GM19240 (cell line): ENCODE results near the gene CLCF1.

Source experiments
- DNase-seq: peaks from one replicate; pipeline ENCODE4 v3.0.0; 2011; ENCODE audit warnings: low spot score; ENCODE audit not compliant: insufficient read length

The CLCF1 gene

DNA sequence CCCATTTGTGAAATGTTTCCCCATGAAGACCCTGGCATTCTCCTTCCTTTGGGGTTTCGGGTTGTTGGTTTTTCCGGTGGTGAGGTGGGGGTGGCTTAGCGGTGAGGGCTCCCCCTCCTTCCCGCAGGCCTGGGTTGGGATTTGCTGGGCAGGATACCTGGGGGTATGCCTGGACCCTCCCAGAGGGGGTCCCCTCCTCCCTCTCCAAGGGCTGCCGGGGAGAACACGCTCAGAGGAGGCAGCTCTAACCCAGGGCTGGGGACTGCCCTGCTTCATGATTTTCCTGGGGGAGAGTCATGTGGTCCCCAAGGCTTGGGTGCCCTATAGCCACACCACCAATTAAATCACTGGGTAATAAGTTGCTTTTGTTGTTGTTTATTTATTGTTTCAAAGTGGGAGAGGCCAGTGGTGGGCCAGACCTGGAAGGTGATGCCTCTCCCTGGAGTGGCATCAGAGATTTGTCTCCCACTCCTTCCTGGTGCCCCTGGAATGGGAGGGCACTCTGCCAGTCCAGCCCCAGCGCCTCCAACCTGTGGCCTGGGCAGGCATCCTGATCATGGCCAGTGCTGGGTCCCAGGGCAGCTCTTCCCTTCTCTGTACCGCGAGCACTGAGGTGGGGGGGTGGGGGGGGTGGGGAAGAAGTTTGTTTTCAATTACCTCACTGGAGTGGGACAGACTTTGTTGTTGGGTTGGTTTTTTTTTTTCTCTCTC lies 1.3 kb upstream of the CLCF1 start:
- DNase-seq: no peak

DNA sequence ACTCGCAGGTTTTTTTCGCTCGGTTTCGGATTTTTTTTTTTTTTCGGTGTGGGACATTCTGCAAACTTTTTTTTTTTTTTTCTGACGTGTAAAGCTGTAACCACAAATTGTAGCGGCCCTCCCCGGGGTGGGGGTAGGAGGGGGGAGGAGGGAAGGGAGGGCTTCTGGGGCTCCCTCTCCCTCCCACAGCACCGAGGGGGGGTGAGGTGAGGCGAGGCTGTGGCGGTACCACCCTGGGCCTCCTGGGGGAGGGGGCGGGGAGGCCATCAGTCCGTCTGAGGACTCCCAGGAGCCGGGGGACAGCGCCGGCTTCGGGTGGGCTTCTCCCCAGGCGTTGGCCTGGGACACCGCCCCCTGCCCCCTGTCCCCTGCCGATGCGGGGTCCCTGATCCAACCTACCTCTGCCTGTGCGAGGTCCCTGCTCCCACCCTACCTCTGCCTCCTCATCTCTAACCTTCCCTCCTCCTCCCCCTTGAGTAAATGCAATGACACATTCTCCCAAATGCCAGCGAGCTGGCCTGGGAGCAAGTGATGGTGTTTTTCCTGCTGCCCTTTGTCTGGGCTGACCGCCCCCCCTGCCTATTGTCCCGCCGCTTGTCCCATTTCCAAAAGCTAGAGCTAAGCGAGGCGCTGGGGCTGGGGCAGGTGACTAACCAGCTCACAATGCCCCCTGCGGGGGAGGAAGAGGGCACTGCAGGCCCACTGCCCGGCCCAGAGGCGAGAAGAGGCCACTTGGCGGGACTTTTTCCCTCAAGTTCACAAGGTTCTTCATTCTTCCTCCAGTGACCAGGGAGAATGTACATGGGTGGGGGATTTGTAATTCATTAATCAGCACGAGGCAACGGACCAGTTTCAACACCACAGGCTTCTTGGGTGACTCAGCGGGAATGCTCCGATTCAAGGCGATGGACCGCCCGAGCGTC lies 511 bp upstream of the CLCF1 start:
- no peak for DNase-seq

GRCh38 chr11:67372321-67372992 lies 941 bp downstream of the CLCF1 start:
- no peak for DNase-seq

DNA sequence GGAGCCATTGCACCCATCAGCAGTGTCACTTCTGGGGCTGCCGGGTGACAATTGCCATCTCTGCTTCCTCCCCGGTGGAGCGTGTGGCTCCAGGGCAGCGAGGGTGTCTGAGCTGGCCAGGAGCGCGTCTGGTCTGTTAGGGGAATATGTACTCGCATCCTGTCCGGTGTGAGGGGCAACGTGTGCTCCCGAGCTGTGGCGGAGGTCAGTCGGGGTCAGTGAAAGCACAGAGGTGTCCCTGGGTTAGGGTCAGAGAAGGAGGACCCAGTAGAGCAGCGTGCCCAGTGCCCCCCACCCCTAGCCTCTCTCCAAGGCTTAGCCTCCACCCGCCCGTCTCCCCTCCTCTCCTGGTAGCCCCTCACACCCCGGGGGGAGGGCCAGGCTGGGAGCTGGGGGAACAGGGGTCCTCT lies 1.5 kb downstream of the CLCF1 start:
- no peak for DNase-seq

GRCh38 chr11:67371189-67371910 lies 2.0 kb downstream of the CLCF1 start:
- no peak for DNase-seq

- DNase-seq: no peak
Measured at GRCh38 chr11:67370351-67371076, 2.9 kb downstream of the CLCF1 start.

GRCh38 chr11:67369801-67370284 lies 3.6 kb downstream of the CLCF1 start:
- DNase-seq: no peak

DNA sequence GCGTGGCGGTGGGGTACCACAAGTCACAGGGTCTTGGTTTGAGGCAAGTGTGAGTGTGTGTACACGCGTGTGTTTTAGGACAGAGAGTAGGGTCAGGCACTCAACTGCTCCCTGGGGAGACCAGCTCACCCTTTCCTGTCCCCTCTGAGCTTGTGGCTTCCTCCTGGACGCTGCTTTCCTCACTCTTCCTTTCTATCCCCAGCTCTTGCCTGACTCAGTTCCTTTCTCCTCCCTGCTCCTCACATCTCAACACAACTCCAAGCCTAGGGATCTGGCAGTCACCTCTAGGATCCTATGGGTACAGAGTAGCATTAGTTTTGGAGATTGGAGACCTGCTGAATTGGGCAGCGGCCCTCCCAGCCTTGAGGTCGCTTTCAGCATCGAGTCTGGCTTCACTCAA lies 4.1 kb downstream of the CLCF1 start:
- DNase-seq: no peak

- DNase-seq: no peak
Measured at GRCh38 chr11:67368621-67369020, 4.8 kb downstream of the CLCF1 start.

DNA sequence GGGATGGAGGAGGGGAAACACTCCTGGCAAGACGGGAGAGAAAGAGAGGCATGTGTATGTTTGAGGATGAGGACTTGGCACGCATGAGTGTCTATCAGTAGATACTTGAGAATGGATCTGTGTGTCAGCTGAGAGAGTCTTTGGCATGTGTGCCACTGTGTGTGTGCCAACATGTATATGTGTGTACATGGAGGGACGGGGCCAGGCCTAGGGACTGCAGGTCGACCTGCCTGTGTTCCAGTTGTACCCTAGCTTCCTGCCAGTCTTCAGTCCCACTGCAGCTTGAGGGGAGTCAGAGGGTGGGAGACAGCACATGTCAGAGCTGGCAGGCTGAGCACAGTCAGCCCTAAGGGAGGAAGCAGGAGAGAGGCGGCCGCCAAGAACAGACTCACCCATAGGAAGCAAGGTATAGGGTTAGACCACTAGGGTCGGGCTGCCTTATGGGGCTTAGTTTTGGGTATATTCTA lies 5.6 kb downstream of the CLCF1 start:
- no peak for DNase-seq

DNA sequence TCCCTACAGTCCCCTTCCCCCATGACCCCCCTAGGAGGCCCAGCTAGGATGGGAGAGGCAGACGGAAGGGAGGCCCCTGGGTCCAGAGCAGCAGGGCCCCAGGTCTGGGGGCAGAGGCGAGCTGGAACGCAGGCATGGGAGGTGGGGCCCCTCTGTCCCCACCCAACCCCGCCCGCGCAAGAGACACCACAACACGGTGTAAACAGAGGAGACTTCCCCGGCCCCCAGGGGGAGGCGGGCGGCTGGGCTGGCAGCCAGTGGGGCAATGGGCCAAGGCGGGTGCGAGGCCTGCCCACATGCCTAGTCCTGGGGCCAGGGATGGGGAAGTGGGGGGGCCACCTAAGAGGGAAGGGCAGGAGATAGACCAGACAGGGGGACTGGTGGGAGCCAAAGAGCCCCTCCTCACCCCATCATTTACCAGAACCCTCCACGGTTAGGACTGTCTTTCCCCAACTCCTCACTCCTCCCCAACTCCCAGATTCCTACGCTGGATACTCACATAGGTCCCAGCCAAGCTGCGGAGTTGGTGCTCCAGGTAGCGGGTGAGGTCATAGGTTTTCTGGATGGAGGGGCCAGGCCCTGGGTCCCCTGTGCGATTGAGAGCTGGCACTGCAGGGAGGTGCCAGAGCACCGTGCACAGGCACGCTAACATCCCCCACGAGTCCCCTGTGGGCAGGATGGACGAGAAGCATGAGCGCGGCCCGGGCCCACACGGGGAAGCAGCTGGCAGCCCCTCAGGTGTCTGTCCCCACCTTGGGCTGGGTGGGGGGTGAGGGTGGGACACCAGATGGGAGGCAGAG lies 6.2 kb downstream of the CLCF1 start:
- no peak for DNase-seq

- no peak for DNase-seq
Measured at GRCh38 chr11:67366546-67366945, 6.9 kb downstream of the CLCF1 start.

DNA sequence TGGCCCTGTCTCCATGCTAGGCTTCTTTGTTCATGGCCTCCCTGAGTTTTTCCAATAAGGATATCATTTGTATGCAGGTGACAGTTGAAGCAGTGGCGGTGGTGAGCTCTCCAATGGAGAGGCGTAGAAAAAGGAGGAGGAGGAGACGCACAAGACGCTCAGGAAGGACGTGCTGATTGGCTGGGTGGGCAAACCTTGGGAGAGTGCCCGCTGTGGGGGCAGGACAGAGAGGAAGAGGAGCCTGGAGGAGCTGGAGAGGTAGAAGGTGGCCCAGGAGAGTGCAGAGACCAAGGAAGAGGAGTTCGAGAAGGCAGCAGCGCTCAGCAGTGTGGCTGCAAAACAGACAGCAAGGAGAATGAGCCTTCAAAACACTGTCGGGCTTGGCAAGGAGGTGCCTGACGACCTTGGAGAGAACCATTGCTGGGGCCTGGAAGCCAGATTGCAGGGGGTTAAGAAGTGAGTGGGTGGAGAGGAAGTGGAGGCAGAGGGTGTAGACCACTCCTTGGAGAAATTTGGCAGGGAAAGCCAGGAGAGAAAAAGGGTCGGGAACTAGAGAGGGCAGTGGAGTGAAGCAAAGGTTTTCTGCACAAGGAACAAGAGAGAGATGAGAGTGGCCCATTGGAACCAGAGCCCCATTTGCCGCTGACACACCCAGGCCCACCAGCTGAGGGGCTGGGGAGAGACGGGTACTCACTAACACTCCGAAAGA lies 7.5 kb downstream of the CLCF1 start:
- DNase-seq: no peak

- DNase-seq: no peak
Measured at GRCh38 chr11:67364783-67365722, 8.3 kb downstream of the CLCF1 start.

GRCh38 chr11:67364169-67364568 lies 9.2 kb downstream of the CLCF1 start:
- no peak for DNase-seq

- no peak for DNase-seq
Measured at GRCh38 chr11:67357831-67358670, 15.3 kb downstream of the CLCF1 start.
